ENCODE measurements around the gene SKI. TPM values are rescaled to one million over a fixed set of nuclear protein-coding genes. Genes with fewer than 3 reads are reported as not detected.

SKI gene
- total and polyA plus RNA-seq, 10 of the 15 experiments (the other 5 are each of a cell fraction or from before 2014, with no cell fraction given), result 0.03 to 14.9 (median 0.96) TPM

DNA sequence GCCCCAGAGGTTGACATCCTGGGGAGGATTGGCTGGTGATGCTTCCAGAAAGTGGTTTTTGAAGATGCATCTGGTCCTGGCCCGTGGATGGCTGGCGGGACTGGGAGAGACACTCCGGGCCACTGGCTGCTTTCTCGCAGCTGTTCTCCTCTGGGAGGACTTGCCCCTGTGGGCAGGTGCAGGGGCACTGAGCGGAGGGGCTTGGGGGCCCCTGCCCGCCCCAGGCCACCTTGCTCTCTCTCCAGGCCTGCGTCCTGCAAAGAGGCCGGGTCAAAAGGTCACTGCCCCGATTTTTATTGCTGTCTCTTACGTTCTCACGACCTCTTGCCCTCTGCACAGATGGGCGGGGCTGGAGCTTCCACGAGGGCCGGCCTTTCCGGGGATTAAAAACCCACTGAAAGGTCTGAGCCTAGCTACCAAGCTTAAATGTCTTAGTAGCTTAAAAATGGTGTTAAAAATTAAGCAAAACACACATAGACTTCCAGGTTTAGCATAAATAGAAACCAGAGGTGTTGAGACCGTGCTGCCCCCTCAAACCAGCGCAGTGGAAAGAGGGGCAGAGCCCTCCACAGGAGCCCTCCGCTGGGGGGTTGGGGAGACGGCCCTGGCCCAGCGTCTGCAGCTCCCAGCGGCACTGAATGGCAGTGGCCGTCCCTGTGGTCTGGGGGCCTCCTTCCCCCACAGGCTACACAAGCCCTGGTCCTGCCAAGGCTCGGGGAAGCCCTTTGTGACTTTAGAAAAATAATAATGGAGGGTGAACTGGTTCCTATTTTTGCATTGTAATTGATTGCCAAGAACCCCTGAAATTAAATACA is 43.9 kb downstream of the SKI start (continued):
- TF ChIP-seq, protein P1, sequence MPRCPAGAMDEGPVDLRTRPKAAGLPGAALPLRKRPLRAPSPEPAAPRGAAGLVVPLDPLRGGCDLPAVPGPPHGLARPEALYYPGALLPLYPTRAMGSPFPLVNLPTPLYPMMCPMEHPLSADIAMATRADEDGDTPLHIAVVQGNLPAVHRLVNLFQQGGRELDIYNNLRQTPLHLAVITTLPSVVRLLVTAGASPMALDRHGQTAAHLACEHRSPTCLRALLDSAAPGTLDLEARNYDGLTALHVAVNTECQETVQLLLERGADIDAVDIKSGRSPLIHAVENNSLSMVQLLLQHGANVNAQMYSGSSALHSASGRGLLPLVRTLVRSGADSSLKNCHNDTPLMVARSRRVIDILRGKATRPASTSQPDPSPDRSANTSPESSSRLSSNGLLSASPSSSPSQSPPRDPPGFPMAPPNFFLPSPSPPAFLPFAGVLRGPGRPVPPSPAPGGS (IDR thresholded peaks at IDR 0.05; ENCODE audit: borderline replicate concordance, insufficient read depth, low read depth, low read length, poor library complexity, severe bottlenecking), result no peak
- TF ChIP-seq, protein P2, sequence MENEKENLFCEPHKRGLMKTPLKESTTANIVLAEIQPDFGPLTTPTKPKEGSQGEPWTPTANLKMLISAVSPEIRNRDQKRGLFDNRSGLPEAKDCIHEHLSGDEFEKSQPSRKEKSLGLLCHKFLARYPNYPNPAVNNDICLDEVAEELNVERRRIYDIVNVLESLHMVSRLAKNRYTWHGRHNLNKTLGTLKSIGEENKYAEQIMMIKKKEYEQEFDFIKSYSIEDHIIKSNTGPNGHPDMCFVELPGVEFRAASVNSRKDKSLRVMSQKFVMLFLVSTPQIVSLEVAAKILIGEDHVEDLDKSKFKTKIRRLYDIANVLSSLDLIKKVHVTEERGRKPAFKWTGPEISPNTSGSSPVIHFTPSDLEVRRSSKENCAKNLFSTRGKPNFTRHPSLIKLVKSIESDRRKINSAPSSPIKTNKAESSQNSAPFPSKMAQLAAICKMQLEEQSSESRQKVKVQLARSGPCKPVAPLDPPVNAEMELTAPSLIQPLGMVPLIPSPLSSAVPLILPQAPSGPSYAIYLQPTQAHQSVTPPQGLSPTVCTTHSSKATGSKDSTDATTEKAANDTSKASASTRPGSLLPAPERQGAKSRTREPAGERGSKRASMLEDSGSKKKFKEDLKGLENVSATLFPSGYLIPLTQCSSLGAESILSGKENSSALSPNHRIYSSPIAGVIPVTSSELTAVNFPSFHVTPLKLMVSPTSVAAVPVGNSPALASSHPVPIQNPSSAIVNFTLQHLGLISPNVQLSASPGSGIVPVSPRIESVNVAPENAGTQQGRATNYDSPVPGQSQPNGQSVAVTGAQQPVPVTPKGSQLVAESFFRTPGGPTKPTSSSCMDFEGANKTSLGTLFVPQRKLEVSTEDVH (IDR thresholded peaks at IDR 0.05; ENCODE audit: low read depth, partially characterized antibody), result no peak
- TF ChIP-seq, protein P3, sequence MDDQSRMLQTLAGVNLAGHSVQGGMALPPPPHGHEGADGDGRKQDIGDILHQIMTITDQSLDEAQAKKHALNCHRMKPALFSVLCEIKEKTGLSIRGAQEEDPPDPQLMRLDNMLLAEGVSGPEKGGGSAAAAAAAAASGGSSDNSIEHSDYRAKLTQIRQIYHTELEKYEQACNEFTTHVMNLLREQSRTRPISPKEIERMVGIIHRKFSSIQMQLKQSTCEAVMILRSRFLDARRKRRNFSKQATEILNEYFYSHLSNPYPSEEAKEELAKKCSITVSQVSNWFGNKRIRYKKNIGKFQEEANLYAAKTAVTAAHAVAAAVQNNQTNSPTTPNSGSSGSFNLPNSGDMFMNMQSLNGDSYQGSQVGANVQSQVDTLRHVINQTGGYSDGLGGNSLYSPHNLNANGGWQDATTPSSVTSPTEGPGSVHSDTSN (IDR thresholded peaks at IDR 0.05; ENCODE audit: insufficient replicate concordance, low read depth, low read length), result no peak
